Endothelial cell of umbilical vein (primary cell): ENCODE measurements around the gene BANK1. TPM values are rescaled to one million over a fixed set of nuclear protein-coding genes. Genes with fewer than 3 reads are reported as not detected.

Experiments
- BruUV-seq: library from RNA; stranded (reverse); fragments of 400-500 nt; replicated peaks from 2 replicates; lab custom pipeline; 2021; lab: Mats Ljungman, UMichigan
- CTCF ChIA-PET: fragments of 300-600, 350-600 bp; sonication (Branson Sonifier 250); formaldehyde crosslinking; loops from one replicate; lab custom pipeline; 2021; ENCODE audit warnings: antibody characterized with exemption, inconsistent platforms; lab: Charles Lee
- POLR2A ChIA-PET: fragments of 300-600, 350-600 bp; sonication (Branson Sonifier 250); formaldehyde crosslinking; loops from one replicate; lab custom pipeline; 2021; ENCODE audit warnings: antibody characterized with exemption, inconsistent platforms; lab: Charles Lee
- DNase-seq: peaks from one replicate; pipeline ENCODE4 v3.0.0-alpha.2; 2011; ENCODE audit warnings: low read depth, low spot score
- FAIRE-seq: peaks from 2 replicates; lab custom pipeline; 2011; peaks lifted over from hg19 to GRCh38; lab: Jason Lieb, UNC
- H2AFZ ChIP-seq: 2 replicates; pipeline ENCODE4 v1.6.0; 2012; ENCODE audit warnings: low read depth, low read length, control low read depth, inconsistent platforms
- H3K27ac ChIP-seq: 2 replicates; pipeline ENCODE4 v1.5.1; 2011; ENCODE audit warnings: low read depth, mild to moderate bottlenecking, control low read depth, low read length, moderate library complexity; ENCODE audit not compliant: insufficient read depth
- H3K27me3 ChIP-seq, 2 experiments: 2 replicates each; pipeline versions ENCODE4 v1.6.0 to v1.6.1; 2011; ENCODE audit warnings: low read length in 2 of 2, mixed read lengths in 1 of 2; ENCODE audit not compliant: control insufficient read depth in 2 of 2, insufficient read depth in 2 of 2
- H3K36me3 ChIP-seq, 2 experiments: 2 replicates in 1 of 2; 3 replicates in 1 of 2; pipeline ENCODE4 v1.5.1; 2011; ENCODE audit warnings: low read length in 2 of 2, mild to moderate bottlenecking in 1 of 2, moderate library complexity in 1 of 2; ENCODE audit not compliant: control insufficient read depth in 2 of 2, insufficient read depth in 2 of 2; ENCODE audit errors: extremely low read depth in 1 of 2
- H3K4me1 ChIP-seq: 3 replicates; pipeline ENCODE4 v1.5.1; 2011; ENCODE audit warnings: mild to moderate bottlenecking, low read length; ENCODE audit not compliant: control insufficient read depth, insufficient read depth; ENCODE audit errors: extremely low read depth
- H3K4me2 ChIP-seq: 2 replicates; pipeline ENCODE4 v1.6.1; 2011; ENCODE audit warnings: low read length, control low read depth, mixed read lengths; ENCODE audit not compliant: insufficient read depth
- H3K4me3 ChIP-seq, 3 experiments: fragments of 200-600 bp in 1 of 3; sonication (generic), shearing (Covaris generic) in 1 of 3; replicated peaks in 1 of 3; 2 replicates each; pipeline ENCODE4 v1.5.1; 2011 to 2016; ENCODE audit warnings: control low read depth in 3 of 3, low read length in 3 of 3, mild to moderate bottlenecking in 2 of 3, inconsistent platforms in 1 of 3, low read depth in 1 of 3, moderate library complexity in 1 of 3; ENCODE audit not compliant: insufficient read depth in 1 of 3
- H3K79me2 ChIP-seq: 2 replicates; pipeline ENCODE4 v1.6.0; 2012; ENCODE audit warnings: low read length, inconsistent platforms; ENCODE audit not compliant: control insufficient read depth, insufficient read depth
- H3K9ac ChIP-seq: replicated peaks from 2 replicates; pipeline ENCODE3; 2011; ENCODE audit warnings: low read length, control low read depth; ENCODE audit not compliant: insufficient read depth; ENCODE audit errors: extremely low read depth
- H3K9me1 ChIP-seq: replicated peaks from 3 replicates; pipeline ENCODE4 v1.6.0; 2011; ENCODE audit warnings: mild to moderate bottlenecking, low read length; ENCODE audit not compliant: control insufficient read depth, insufficient read depth; ENCODE audit errors: extremely low read depth
- H3K9me3 ChIP-seq: replicated peaks from 2 replicates; pipeline ENCODE4 v1.5.1; 2012; ENCODE audit warnings: low read length, inconsistent platforms; ENCODE audit not compliant: control insufficient read depth, insufficient read depth
- H4K20me1 ChIP-seq: replicated peaks from 2 replicates; pipeline ENCODE3; 2011; ENCODE audit warnings: mild to moderate bottlenecking, low read length; ENCODE audit not compliant: control insufficient read depth, insufficient read depth; ENCODE audit errors: extremely low read depth
- EZH2 ChIP-seq: IDR thresholded peaks from 2 replicates; pipeline ENCODE4 v1.6.1; 2012; ENCODE audit warnings: borderline replicate concordance, low read depth, mild to moderate bottlenecking, moderate library complexity, low read length, inconsistent platforms; ENCODE audit not compliant: severe bottlenecking
- FOS ChIP-seq: IDR thresholded peaks from 2 replicates; pipeline ENCODE4 v1.6.1; 2011; ENCODE audit warnings: mild to moderate bottlenecking, low read length, moderate library complexity, borderline replicate concordance; ENCODE audit not compliant: insufficient read depth
- GATA2 ChIP-seq: IDR thresholded peaks from 2 replicates; pipeline ENCODE4 v1.7.0; 2011; ENCODE audit warnings: low read depth, mild to moderate bottlenecking, moderate library complexity, mixed read lengths, low read length; ENCODE audit not compliant: insufficient read length, insufficient read depth
- JUN ChIP-seq: IDR thresholded peaks from 2 replicates; pipeline ENCODE4 v1.6.1; 2011; ENCODE audit warnings: borderline replicate concordance, low read depth; ENCODE audit not compliant: insufficient read length, insufficient read depth
- MYC ChIP-seq: IDR thresholded peaks from one replicate; pipeline ENCODE4 v1.6.1; 2011; ENCODE audit warnings: mild to moderate bottlenecking, low read depth, low read length
- POLR2A ChIP-seq: IDR thresholded peaks from 2 replicates; pipeline ENCODE4 v1.6.1; 2012; ENCODE audit warnings: low read depth, mild to moderate bottlenecking, control low read depth, low read length
- POLR2AphosphoS5 ChIP-seq: IDR thresholded peaks from 2 replicates; pipeline ENCODE4 v1.6.1; 2012; ENCODE audit warnings: low read depth, mild to moderate bottlenecking, control low read depth, low read length, moderate library complexity; ENCODE audit not compliant: insufficient read depth
- dilution Hi-C: fragments of 300-500 bp; cut with MboI; formaldehyde crosslinking; loops from one replicate; pipeline ENCODE4 v1.15.0; 2019; ENCODE audit warnings: low sequenced_read_pairs; ENCODE audit not compliant: extremely low pct_ligation_motif_present
- intact Hi-C: fragments of 100-400 bp; cut with micrococcal nuclease; formaldehyde crosslinking; loops from one replicate; pipeline ENCODE4 v1.10.0; 2022
- polyA plus RNA-seq, 4 experiments: library from polyadenylated mRNA; depleted of rRNA in 3 of 4; stranded (reverse) in 3 of 4; unstranded in 1 of 4; fragments of >200 nt; gene quantifications; 2 replicates each; pipeline versions ENCODE4 v1.2.1 to v1.2.3, GENCODE V29; 2011 to 2012; ENCODE audit warnings: missing spikeins in 1 of 4
- total RNA-seq: library from RNA; stranded (reverse); gene quantifications from 2 replicates; pipeline ENCODE4 v1.2.3, GENCODE V29; 2021
- TF ChIP-seq, protein P1 (sequence below): IDR thresholded peaks from 2 replicates; pipeline ENCODE4 v1.6.1; 2011; ENCODE audit not compliant: insufficient read depth, insufficient read length
- TF ChIP-seq, protein P2 (sequence below), 2 donors: IDR thresholded peaks; 1 replicate in 1 of 2; 2 replicates in 1 of 2; pipeline ENCODE4 v1.5.1; 2011; ENCODE audit warnings: low read length in 2 of 2, mild to moderate bottlenecking in 2 of 2, moderate library complexity in 2 of 2, control low read depth in 1 of 2, inconsistent platforms in 1 of 2, low read depth in 1 of 2; ENCODE audit not compliant: insufficient read depth in 1 of 2; ENCODE audit errors: extremely low read depth in 1 of 2

The BANK1 gene
- total and polyA plus RNA-seq, 2 donors (not counting 3 experiments of a cell fraction or from before 2014, with no cell fraction given), result 0.29 to 0.32 TPM

DNA sequence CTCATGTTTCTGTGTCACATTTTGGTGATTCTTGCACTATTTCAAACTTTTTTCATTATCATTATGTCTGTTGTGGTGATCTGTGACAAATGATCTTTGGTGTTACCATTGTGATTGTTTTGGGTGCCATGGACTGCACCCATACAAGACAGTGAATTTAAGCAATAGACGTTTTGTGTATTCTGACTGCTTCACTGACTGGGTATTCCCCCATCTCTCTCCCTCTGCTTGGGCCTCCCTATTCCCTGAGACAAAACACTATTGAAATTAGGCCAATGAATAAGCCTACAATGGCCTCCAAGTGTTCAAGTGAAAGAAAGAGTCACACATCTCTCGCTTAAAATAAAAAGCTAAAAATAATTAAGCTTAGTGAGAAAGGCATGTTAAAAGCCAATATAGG, 60.2 kb downstream of the BANK1 start:
- Histone ChIP-seq H3K9me1 (no peaks in the 10 kb centered on the region), H3K4me2 (no peak overlapping the region), H3K4me3 (no peak overlapping the region), H3K9me3 (no peaks in the 10 kb centered on the region), H3K79me2 (no peaks in the 10 kb centered on the region), H3K4me1 (no peaks in the 10 kb centered on the region), H2AFZ (no peak overlapping the region), H3K9ac (no peak overlapping the region), H3K27ac (no peak overlapping the region), H3K27me3 (no peaks in the 10 kb centered on the region), H4K20me1 (no peaks in the 10 kb centered on the region), H3K36me3 (no peaks in the 10 kb centered on the region)
- DNase-seq (no peak), FAIRE-seq (no peak)
- ChIA-PET POLR2A (no interaction called here), CTCF (interaction anchor here (1.0 kb wide), 1 partner anchor 8 kb away, joined by 3 read pairs; no protein-coding TSS in a partner anchor)
- dilution Hi-C loops, result no loop called here
- no TSS peak for BruUV-seq
- intact Hi-C loops, result no loop called here
- no peak for TF ChIP-seq GATA2
- no peak for TF ChIP-seq POLR2A
- no peak for TF ChIP-seq EZH2
- TF ChIP-seq MYC, result no peak

- DNase-seq, result no peak
- Histone ChIP-seq H3K79me2 (no peaks in the 10 kb centered on the region), H3K4me3 (no peak overlapping the region), H2AFZ (no peak overlapping the region), H3K9me1 (no peaks in the 10 kb centered on the region), H3K36me3 (no peaks in the 10 kb centered on the region), H4K20me1 (no peaks in the 10 kb centered on the region), H3K9me3 (no peaks in the 10 kb centered on the region), H3K9ac (no peak overlapping the region), H3K27me3 (no peaks in the 10 kb centered on the region), H3K4me1 (no peaks in the 10 kb centered on the region), H3K27ac (no peak overlapping the region), H3K4me2 (no peak overlapping the region)
- BruUV-seq, result no TSS peak
- intact Hi-C loops, result no loop called here
- CTCF ChIA-PET, result no interaction called here
- dilution Hi-C loops, result no loop called here
- no peak for FAIRE-seq
- POLR2A ChIA-PET, result no interaction called here
- no peak for TF ChIP-seq EZH2
- TF ChIP-seq MYC, result no peak
- no peak for TF ChIP-seq FOS
- no peak for TF ChIP-seq GATA2
- no peak for TF ChIP-seq JUN
- TF ChIP-seq, protein P1, sequence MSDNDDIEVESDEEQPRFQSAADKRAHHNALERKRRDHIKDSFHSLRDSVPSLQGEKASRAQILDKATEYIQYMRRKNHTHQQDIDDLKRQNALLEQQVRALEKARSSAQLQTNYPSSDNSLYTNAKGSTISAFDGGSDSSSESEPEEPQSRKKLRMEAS, result no peak
- TF ChIP-seq, protein P2, sequence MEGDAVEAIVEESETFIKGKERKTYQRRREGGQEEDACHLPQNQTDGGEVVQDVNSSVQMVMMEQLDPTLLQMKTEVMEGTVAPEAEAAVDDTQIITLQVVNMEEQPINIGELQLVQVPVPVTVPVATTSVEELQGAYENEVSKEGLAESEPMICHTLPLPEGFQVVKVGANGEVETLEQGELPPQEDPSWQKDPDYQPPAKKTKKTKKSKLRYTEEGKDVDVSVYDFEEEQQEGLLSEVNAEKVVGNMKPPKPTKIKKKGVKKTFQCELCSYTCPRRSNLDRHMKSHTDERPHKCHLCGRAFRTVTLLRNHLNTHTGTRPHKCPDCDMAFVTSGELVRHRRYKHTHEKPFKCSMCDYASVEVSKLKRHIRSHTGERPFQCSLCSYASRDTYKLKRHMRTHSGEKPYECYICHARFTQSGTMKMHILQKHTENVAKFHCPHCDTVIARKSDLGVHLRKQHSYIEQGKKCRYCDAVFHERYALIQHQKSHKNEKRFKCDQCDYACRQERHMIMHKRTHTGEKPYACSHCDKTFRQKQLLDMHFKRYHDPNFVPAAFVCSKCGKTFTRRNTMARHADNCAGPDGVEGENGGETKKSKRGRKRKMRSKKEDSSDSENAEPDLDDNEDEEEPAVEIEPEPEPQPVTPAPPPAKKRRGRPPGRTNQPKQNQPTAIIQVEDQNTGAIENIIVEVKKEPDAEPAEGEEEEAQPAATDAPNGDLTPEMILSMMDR (IDR thresholded peaks at IDR 0.05; ENCODE audit: extremely low read depth in 1 of 2, insufficient read depth in 1 of 2, low read depth in 1 of 2, low read length in 2 of 2), result no peak
- no peak for TF ChIP-seq POLR2AphosphoS5
- TF ChIP-seq POLR2A, result no peak
These were observed 61.1 kb downstream of the BANK1 start for GRCh38 chr4:101851672-101852071.
